HEK293 (cell line): ENCODE data around the gene RBCK1.

Experiments
- CTCF ChIA-PET: fragments of 350-600 bp; formaldehyde crosslinking; extraction: SDS; loops from one replicate; lab custom pipeline; 2021; ENCODE audit warnings: antibody characterized with exemption; lab: Yijun Ruan, JAX
- POLR2A ChIA-PET: fragments of 300-600 bp; formaldehyde crosslinking; extraction: SDS; loops from one replicate; lab custom pipeline; 2020; ENCODE audit warnings: antibody characterized with exemption, inconsistent platforms; lab: Yijun Ruan, JAX
- H3K27ac ChIP-seq: fragments of 200-500 bp; sonication (Bioruptor generic); 2 replicates; pipeline ENCODE4 v1.5.1; 2014; ENCODE audit warnings: low read depth, low read length, control low read depth, inconsistent platforms; ENCODE audit errors: extremely low read depth
- H3K36me3 ChIP-seq, 2 experiments: fragments of 200-500 bp in 1 of 2; sonication (Bioruptor generic) in 1 of 2; 1 replicate in 1 of 2; 2 replicates in 1 of 2; pipeline ENCODE4 v1.5.1; 2014 to 2017; ENCODE audit warnings: inconsistent platforms in 2 of 2, low read length in 2 of 2; ENCODE audit not compliant: control insufficient read depth in 2 of 2, insufficient read depth in 1 of 2
- H3K4me1 ChIP-seq: fragments of 200-500 bp; sonication (Bioruptor generic); 2 replicates; pipeline ENCODE4 v1.5.1; 2014; ENCODE audit warnings: mild to moderate bottlenecking, low read length, inconsistent platforms; ENCODE audit not compliant: control insufficient read depth, insufficient read depth
- H3K4me3 ChIP-seq: 2 replicates; pipeline ENCODE4 v1.5.1; 2011; ENCODE audit warnings: low read depth, mild to moderate bottlenecking, control low read depth, low read length, moderate library complexity
- H3K9me3 ChIP-seq: fragments of 200-500 bp; sonication (Bioruptor generic); 2 replicates; pipeline ENCODE4 v1.5.1; 2014; ENCODE audit warnings: low read depth, low read length, inconsistent platforms; ENCODE audit not compliant: control insufficient read depth, insufficient read depth
- HOXA7 ChIP-seq: sonication (generic); formaldehyde crosslinking; IDR thresholded peaks from 2 replicates; pipeline ENCODE4 v1.8.1; 2022; ENCODE audit warnings: missing genetic modification reagents, borderline replicate concordance
- KLF7 ChIP-seq: fragments of 450-650 bp; formaldehyde crosslinking; IDR thresholded peaks from 2 replicates; pipeline ENCODE4 v1.5.1; 2016; ENCODE audit warnings: missing biosample characterization, missing genetic modification characterization, borderline replicate concordance
- KLF9 ChIP-seq: fragments of 450-650 bp; formaldehyde crosslinking; IDR thresholded peaks from 2 replicates; pipeline ENCODE4 v1.5.1; 2016; ENCODE audit warnings: missing biosample characterization, missing genetic modification characterization, low read depth
- OVOL3 ChIP-seq: fragments of 450-650 bp; formaldehyde crosslinking; IDR thresholded peaks from 2 replicates; pipeline ENCODE4 v1.5.1; 2016; ENCODE audit warnings: missing biosample characterization, missing genetic modification characterization
- SETDB1 ChIP-seq: IDR thresholded peaks from one replicate; pipeline ENCODE4 v1.6.1; 2017; ENCODE audit warnings: mild to moderate bottlenecking, low read length, moderate library complexity, mixed read lengths; ENCODE audit not compliant: insufficient read length
- TRIM28 ChIP-seq: IDR thresholded peaks from 2 replicates; pipeline ENCODE4 v1.6.1; 2011; ENCODE audit warnings: low read length, control low read depth, borderline replicate concordance
- WT1 ChIP-seq: fragments of 450-650 bp; formaldehyde crosslinking; IDR thresholded peaks from 2 replicates; pipeline ENCODE4 v1.5.1; 2016; ENCODE audit warnings: missing biosample characterization, missing genetic modification characterization
- ZFP37 ChIP-seq: fragments of 450-650 bp; formaldehyde crosslinking; IDR thresholded peaks from 2 replicates; pipeline ENCODE4 v1.5.1; 2016; ENCODE audit warnings: missing biosample characterization, missing genetic modification characterization
- ZNF112 ChIP-seq: fragments of 450-650 bp; formaldehyde crosslinking; IDR thresholded peaks from 2 replicates; pipeline ENCODE4 v1.5.0; 2017; ENCODE audit warnings: missing biosample characterization, missing genetic modification characterization
- ZNF155 ChIP-seq: fragments of 450-650 bp; formaldehyde crosslinking; IDR thresholded peaks from 2 replicates; pipeline ENCODE4 v1.5.1; 2016; ENCODE audit warnings: missing biosample characterization, missing genetic modification characterization
- ZNF510 ChIP-seq: fragments of 450-650 bp; formaldehyde crosslinking; IDR thresholded peaks from 2 replicates; pipeline ENCODE4 v1.5.1; 2018; ENCODE audit warnings: mild to moderate bottlenecking, missing genetic modification characterization, missing biosample characterization; ENCODE audit not compliant: insufficient replicate concordance
- ZNF660 ChIP-seq: fragments of 450-650 bp; IDR thresholded peaks from 2 replicates; pipeline ENCODE4 v1.5.1; 2018; ENCODE audit warnings: missing biosample characterization, mild to moderate bottlenecking, missing genetic modification characterization
- ZNF701 ChIP-seq: fragments of 450-650 bp; formaldehyde crosslinking; IDR thresholded peaks from 2 replicates; pipeline ENCODE4 v1.5.1; 2016; ENCODE audit warnings: missing biosample characterization, missing genetic modification characterization
- ZNF843 ChIP-seq: fragments of 450-650 bp; formaldehyde crosslinking; IDR thresholded peaks from 2 replicates; pipeline ENCODE4 v1.5.1; 2016; ENCODE audit warnings: missing biosample characterization, missing genetic modification characterization
- ZSCAN23 ChIP-seq: fragments of 450-650 bp; formaldehyde crosslinking; IDR thresholded peaks from 2 replicates; pipeline ENCODE4 v1.5.1; 2016; ENCODE audit warnings: missing biosample characterization, missing genetic modification characterization
- ZXDB ChIP-seq: fragments of 450-650 bp; formaldehyde crosslinking; IDR thresholded peaks from 2 replicates; pipeline ENCODE4 v1.5.1; 2016; ENCODE audit warnings: missing biosample characterization, missing genetic modification characterization
- TF ChIP-seq, protein P1 (sequence below): fragments of 450-650 bp; formaldehyde crosslinking; IDR thresholded peaks from 2 replicates; pipeline ENCODE4 v1.5.1; 2016; ENCODE audit warnings: missing biosample characterization, missing genetic modification characterization
- TF ChIP-seq, protein P2 (sequence below): fragments of 450-650 bp; formaldehyde crosslinking; IDR thresholded peaks from 2 replicates; pipeline ENCODE4 v1.5.1; 2016; ENCODE audit warnings: missing biosample characterization, missing genetic modification characterization
- TF ChIP-seq, protein P3 (sequence below): fragments of 450-650 bp; formaldehyde crosslinking; IDR thresholded peaks from 2 replicates; pipeline ENCODE4 v1.5.1; 2016; ENCODE audit warnings: missing biosample characterization, missing genetic modification characterization
- TF ChIP-seq, protein P4 (sequence below): fragments of 450-650 bp; formaldehyde crosslinking; IDR thresholded peaks from 2 replicates; pipeline ENCODE4 v1.5.1; 2016; ENCODE audit warnings: missing biosample characterization, missing genetic modification characterization, low read depth
- TF ChIP-seq, protein P5 (sequence below): fragments of 450-650 bp; formaldehyde crosslinking; IDR thresholded peaks from 2 replicates; pipeline ENCODE4 v1.5.1; 2016; ENCODE audit warnings: missing biosample characterization, missing genetic modification characterization

RBCK1 gene

DNA sequence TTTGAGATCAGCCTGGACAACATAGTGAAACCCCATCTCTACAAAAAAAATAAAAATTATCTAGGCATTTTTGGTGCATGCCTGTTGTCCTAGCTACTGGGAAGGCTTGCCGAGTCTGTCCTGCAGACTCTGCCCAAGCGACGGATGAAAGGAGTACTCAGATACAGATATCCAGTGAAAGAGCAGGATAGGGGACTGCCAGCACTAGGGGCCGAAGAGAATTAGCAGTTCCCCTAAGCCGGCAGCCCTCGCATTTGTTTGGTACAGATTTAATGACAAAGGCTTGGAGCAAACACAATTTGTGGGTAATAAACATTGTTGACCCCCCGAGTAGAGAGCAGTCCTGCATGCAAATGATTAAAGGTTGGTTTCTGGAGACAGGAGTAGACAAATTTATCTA, 59.7 kb downstream of the RBCK1 start (continued):
- TF ChIP-seq, protein P1, sequence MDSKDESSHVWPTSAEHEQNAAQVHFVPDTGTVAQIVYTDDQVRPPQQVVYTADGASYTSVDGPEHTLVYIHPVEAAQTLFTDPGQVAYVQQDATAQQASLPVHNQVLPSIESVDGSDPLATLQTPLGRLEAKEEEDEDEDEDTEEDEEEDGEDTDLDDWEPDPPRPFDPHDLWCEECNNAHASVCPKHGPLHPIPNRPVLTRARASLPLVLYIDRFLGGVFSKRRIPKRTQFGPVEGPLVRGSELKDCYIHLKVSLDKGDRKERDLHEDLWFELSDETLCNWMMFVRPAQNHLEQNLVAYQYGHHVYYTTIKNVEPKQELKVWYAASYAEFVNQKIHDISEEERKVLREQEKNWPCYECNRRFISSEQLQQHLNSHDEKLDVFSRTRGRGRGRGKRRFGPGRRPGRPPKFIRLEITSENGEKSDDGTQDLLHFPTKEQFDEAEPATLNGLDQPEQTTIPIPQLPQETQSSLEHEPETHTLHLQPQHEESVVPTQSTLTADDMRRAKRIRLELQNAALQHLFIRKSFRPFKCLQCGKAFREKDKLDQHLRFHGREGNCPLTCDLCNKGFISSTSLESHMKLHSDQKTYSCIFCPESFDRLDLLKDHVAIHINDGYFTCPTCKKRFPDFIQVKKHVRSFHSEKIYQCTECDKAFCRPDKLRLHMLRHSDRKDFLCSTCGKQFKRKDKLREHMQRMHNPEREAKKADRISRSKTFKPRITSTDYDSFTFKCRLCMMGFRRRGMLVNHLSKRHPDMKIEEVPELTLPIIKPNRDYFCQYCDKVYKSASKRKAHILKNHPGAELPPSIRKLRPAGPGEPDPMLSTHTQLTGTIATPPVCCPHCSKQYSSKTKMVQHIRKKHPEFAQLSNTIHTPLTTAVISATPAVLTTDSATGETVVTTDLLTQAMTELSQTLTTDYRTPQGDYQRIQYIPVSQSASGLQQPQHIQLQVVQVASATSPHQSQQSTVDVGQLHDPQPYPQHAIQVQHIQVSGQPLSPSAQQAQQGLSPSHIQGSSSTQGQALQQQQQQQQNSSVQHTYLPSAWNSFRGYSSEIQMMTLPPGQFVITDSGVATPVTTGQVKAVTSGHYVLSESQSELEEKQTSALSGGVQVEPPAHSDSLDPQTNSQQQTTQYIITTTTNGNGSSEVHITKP: no peak
- no peak for TF ChIP-seq ZNF510

DNA sequence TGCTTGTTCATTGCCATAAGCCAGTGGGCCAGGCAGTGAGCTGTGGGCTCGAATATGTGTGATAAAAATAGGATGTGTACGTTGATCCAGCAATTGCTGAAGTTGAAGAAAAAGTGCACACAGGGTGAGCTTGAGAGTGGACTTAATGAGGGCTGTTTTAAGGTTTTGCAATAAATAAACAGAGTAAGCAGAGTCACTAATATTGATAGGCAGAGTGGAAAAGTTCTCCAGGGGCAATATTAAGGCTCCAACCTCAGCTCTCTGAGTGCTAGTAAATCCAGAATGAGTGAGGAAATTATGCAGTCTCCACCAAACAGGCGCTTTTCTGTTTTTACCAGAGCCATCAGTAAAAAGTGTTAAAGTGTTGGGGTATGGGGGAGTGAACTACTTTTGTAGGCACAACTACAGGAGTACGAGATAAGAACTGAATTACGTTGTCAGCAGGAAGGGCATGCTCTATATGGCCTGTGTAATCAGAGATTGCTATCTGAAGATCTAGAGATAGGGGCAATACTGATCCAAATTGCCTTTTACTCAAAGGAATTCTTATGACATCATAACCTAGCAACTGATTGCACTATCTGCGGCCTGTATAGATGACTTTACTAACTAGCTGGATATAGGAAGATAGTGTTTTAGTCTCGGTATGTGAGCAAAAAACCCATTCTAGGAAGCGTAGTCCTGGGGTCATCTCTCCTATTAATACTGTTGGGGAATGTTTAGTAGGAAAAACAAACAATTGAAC, 61.8 kb downstream of the RBCK1 start:
- Histone ChIP-seq H3K4me1 (no peaks in the 10 kb centered on the region), H3K27ac (no peak overlapping the region), H3K36me3 (peaks cover 0 to 5% of the 10 kb centered on the region in 2 experiments; a peak in 1 of 3 replicates), H3K9me3 (no peaks in the 10 kb centered on the region), H3K4me3 (no peak overlapping the region)
- CTCF ChIA-PET: interaction anchor here (1.0 to 1.5 kb wide), 2 partner anchors 9 to 10 kb away, joined by 3 to 4 read pairs; no protein-coding TSS in a partner anchor
- TF ChIP-seq KLF9 (tag by site-specific recombination): no peak
- TF ChIP-seq ZSCAN23: no peak
- no peak for TF ChIP-seq OVOL3
- TF ChIP-seq WT1 (tag by site-specific recombination): no peak
- TF ChIP-seq ZNF843 (tag by site-specific recombination): no peak
- POLR2A ChIA-PET: no interaction called here

DNA sequence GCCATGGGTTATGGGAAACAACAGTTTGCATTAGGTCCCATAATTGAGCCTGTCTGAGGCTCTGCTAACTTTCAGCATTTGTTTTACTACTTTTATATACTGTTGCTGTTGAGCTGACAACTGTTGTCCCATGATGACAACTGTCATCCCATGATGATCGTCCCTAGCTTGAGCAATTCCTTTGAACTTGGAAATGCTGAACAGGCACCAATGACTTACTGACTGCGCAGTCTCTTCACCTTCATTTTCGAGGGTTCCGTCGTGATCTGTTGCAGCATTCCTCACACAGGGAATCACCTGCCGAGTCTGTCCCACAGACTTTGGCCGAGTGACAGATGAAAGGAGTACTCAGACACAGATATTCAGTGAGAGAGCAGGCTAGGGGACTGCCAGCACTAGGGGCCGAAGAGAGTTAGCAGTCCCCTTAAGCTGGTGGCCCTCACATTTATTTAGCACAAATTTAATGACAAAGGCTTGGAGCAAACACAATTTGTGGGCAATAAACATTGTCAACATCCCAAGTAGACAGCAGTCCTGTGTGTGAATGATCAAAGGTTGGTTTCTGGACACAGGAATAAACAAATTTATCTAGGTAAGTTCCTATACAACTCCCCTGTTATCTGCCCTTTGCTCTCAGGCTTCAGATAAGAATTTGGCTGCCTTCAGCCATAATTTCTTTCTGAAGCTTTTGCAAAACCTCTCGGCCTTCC, 64.2 kb downstream of the RBCK1 start:
- no peak overlapping the region for H3K4me3 ChIP-seq
- CTCF ChIA-PET: interaction anchor here (1.7 to 2.5 kb wide), 2 partner anchors 41 to 117 kb away, joined by 6 to 15 read pairs; no protein-coding TSS in a partner anchor
- POLR2A ChIA-PET: no interaction called here

DNA sequence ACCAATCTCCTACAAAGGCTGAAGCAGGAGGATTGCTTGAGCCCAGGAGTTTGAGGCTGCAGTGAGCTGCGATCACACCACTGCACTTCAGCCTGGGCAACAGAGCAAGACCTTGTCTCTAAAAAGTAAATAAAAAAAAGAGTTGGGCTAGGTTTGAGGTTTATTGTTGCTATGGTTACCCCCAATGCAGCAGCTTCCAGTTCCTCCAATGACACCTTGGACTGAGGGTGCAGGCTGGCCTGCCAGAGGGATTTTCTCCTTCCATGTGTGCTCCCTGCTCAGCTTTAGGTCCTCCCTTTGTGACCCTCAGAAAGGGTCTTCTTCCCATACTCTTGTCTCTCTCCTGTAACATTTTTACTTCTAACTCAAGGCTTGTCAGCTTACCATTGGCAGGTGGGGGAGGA, 64.8 kb downstream of the RBCK1 start:
- H3K4me3 ChIP-seq: no peak overlapping the region
- ChIA-PET CTCF (interaction anchor here (1.7 to 2.5 kb wide), 2 partner anchors 41 to 118 kb away, joined by 6 to 15 read pairs; no protein-coding TSS in a partner anchor), POLR2A (no interaction called here)
- no peak overlapping the region for H3K27ac ChIP-seq
- H3K9me3 ChIP-seq: no peaks in the 10 kb centered on the region
- H3K4me1 ChIP-seq: no peaks in the 10 kb centered on the region
- peaks cover 13 to 24% of the 10 kb centered on the region in 2 experiments for H3K36me3 ChIP-seq
- TF ChIP-seq KLF7 (tag by site-specific recombination): no peak
- no peak for TF ChIP-seq ZXDB
- no peak for TF ChIP-seq ZNF155
- TF ChIP-seq, protein P2, sequence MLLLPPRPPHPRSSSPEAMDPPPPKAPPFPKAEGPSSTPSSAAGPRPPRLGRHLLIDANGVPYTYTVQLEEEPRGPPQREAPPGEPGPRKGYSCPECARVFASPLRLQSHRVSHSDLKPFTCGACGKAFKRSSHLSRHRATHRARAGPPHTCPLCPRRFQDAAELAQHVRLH (tag by site-specific recombination): no peak
- TF ChIP-seq, protein P3, sequence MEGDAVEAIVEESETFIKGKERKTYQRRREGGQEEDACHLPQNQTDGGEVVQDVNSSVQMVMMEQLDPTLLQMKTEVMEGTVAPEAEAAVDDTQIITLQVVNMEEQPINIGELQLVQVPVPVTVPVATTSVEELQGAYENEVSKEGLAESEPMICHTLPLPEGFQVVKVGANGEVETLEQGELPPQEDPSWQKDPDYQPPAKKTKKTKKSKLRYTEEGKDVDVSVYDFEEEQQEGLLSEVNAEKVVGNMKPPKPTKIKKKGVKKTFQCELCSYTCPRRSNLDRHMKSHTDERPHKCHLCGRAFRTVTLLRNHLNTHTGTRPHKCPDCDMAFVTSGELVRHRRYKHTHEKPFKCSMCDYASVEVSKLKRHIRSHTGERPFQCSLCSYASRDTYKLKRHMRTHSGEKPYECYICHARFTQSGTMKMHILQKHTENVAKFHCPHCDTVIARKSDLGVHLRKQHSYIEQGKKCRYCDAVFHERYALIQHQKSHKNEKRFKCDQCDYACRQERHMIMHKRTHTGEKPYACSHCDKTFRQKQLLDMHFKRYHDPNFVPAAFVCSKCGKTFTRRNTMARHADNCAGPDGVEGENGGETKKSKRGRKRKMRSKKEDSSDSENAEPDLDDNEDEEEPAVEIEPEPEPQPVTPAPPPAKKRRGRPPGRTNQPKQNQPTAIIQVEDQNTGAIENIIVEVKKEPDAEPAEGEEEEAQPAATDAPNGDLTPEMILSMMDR (tag by site-specific recombination): no peak
- TF ChIP-seq, protein P4, sequence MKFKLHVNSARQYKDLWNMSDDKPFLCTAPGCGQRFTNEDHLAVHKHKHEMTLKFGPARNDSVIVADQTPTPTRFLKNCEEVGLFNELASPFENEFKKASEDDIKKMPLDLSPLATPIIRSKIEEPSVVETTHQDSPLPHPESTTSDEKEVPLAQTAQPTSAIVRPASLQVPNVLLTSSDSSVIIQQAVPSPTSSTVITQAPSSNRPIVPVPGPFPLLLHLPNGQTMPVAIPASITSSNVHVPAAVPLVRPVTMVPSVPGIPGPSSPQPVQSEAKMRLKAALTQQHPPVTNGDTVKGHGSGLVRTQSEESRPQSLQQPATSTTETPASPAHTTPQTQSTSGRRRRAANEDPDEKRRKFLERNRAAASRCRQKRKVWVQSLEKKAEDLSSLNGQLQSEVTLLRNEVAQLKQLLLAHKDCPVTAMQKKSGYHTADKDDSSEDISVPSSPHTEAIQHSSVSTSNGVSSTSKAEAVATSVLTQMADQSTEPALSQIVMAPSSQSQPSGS (tag by site-specific recombination): no peak
- TF ChIP-seq ZNF112 (tag by site-specific recombination): no peak
- TF ChIP-seq ZFP37 (tag by site-specific recombination): no peak
- TF ChIP-seq, protein P5, sequence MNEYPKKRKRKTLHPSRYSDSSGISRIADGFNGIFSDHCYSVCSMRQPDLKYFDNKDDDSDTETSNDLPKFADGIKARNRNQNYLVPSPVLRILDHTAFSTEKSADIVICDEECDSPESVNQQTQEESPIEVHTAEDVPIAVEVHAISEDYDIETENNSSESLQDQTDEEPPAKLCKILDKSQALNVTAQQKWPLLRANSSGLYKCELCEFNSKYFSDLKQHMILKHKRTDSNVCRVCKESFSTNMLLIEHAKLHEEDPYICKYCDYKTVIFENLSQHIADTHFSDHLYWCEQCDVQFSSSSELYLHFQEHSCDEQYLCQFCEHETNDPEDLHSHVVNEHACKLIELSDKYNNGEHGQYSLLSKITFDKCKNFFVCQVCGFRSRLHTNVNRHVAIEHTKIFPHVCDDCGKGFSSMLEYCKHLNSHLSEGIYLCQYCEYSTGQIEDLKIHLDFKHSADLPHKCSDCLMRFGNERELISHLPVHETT (tag by site-specific recombination): no peak
- TF ChIP-seq HOXA7 (CRISPR knock-in tag): no peak
- no peak for TF ChIP-seq ZNF701

More for the DNA sequence above, 64.2 kb downstream of the RBCK1 start:
- Histone ChIP-seq H3K4me1 (no peaks in the 10 kb centered on the region), H3K36me3 (peaks cover 8 to 18% of the 10 kb centered on the region in 2 experiments; a peak in 2 of 3 replicates), H3K9me3 (no peaks in the 10 kb centered on the region), H3K27ac (no peak overlapping the region)
- TF ChIP-seq ZNF660 (no peak), SETDB1 (peak; percentile 16), TRIM28 (peak; percentile 51; the same call in 1 of the 2 replicates)
